ENCODE data around the gene KRCC1.

GRCh38 chr2:88069117-88069516 is 13.5 kb upstream of the KRCC1 start:
- no peak for TF ChIP-seq CTCF (IDR thresholded peaks at IDR 0.05; ENCODE audit: low read depth, low read length, poor library complexity, severe bottlenecking)
- no peak for TF ChIP-seq EZH2phosphoT487 (IDR thresholded peaks at IDR 0.05; ENCODE audit: borderline replicate concordance, low read length)
